WTC11 (cell line): ENCODE measurements around the gene SAMD13.

Experiments used
- CDX4 ChIP-seq: fragments of 250-450 bp; sonication (Bioruptor Pico); IDR thresholded peaks from 2 replicates; pipeline ENCODE4 v1.9.0; 2021; ENCODE audit warnings: moderate library complexity, mild to moderate bottlenecking, inconsistent platforms, borderline replicate concordance
- CREB1 ChIP-seq: sonication (generic); formaldehyde crosslinking; IDR thresholded peaks from 2 replicates; pipeline ENCODE4 v1.8.0; 2023; ENCODE audit warnings: mild to moderate bottlenecking, missing genetic modification reagents
- CREM ChIP-seq: sonication (generic); formaldehyde crosslinking; IDR thresholded peaks from 2 replicates; pipeline ENCODE4 v1.8.1; 2022; ENCODE audit warnings: mild to moderate bottlenecking, missing genetic modification reagents, moderate library complexity
- CTCF ChIP-seq: fragments of 200-600 bp; IDR thresholded peaks from 2 replicates; pipeline ENCODE4 v1.8.0; 2022; ENCODE audit warnings: antibody characterized with exemption
- HMGXB4 ChIP-seq: sonication (generic); formaldehyde crosslinking; IDR thresholded peaks from 2 replicates; pipeline ENCODE4 v1.8.1; 2023; ENCODE audit warnings: mild to moderate bottlenecking, moderate library complexity, missing genetic modification reagents
- IRF2 ChIP-seq: sonication (generic); formaldehyde crosslinking; IDR thresholded peaks from 2 replicates; pipeline ENCODE4 v1.8.0; 2022; ENCODE audit warnings: low read depth, missing genetic modification reagents, borderline replicate concordance
- NFE2L1 ChIP-seq: sonication (generic); formaldehyde crosslinking; IDR thresholded peaks from 2 replicates; pipeline ENCODE4 v1.8.1; 2023; ENCODE audit warnings: missing genetic modification reagents
- ZNF281 ChIP-seq: sonication (generic); formaldehyde crosslinking; IDR thresholded peaks from 2 replicates; pipeline ENCODE4 v1.8.0; 2023; ENCODE audit warnings: mild to moderate bottlenecking, missing genetic modification reagents
- ZNF416 ChIP-seq: fragments of 250-450 bp; sonication (Bioruptor Pico); IDR thresholded peaks from 2 replicates; pipeline ENCODE4 v1.9.0; 2021; ENCODE audit warnings: mild to moderate bottlenecking, inconsistent platforms
- TF ChIP-seq, protein P1 (sequence below): sonication (generic); formaldehyde crosslinking; conservative IDR thresholded peaks from 2 replicates; pipeline ENCODE4 v1.8.1; 2022; ENCODE audit warnings: mild to moderate bottlenecking, missing genetic modification reagents

DNA sequence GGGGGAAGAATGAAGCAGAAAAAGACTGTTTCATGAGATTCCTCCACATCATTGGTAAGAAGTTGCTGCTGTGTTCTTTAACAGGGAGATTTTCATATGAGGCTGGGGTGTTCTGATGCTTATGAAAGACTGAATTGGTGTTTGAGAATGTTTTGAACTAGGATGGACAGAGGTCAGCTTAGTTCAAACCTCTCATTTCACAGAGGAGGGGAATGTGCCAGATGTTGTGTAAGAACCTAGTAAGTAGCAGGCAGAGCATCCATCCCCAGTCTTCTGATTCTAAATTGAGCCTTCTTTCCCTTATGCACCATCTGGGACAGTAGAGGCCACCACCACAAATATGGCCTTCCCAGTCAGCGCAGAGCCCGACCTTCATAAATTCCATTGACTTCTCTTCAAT lies 43.7 kb downstream of the SAMD13 start:
- TF ChIP-seq, protein P1, sequence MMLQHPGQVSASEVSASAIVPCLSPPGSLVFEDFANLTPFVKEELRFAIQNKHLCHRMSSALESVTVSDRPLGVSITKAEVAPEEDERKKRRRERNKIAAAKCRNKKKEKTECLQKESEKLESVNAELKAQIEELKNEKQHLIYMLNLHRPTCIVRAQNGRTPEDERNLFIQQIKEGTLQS: no peak
- TF ChIP-seq CTCF (no peak), NFE2L1 (CRISPR knock-in tag) (no peak), HMGXB4 (CRISPR knock-in tag) (no peak), ZNF281 (CRISPR knock-in tag) (no peak), ZNF416 (CRISPR knock-in tag) (no peak), CREM (CRISPR knock-in tag) (no peak), CDX4 (CRISPR knock-in tag) (no peak), CREB1 (no peak), IRF2 (no peak)
